Islet precursor cell (in vitro differentiated cells): Measurements from ENCODE around the gene RNU6-9.
"Not testable (repeated sequence)": the region's sequence is repeated elsewhere in the genome, so short reads cannot be mapped to it uniquely, and the experiment has no call there.

Experiments
- DNase-seq: peaks from one replicate; pipeline ENCODE4 v3.0.0-alpha.2; 2018

Gene RNU6-9

DNA sequence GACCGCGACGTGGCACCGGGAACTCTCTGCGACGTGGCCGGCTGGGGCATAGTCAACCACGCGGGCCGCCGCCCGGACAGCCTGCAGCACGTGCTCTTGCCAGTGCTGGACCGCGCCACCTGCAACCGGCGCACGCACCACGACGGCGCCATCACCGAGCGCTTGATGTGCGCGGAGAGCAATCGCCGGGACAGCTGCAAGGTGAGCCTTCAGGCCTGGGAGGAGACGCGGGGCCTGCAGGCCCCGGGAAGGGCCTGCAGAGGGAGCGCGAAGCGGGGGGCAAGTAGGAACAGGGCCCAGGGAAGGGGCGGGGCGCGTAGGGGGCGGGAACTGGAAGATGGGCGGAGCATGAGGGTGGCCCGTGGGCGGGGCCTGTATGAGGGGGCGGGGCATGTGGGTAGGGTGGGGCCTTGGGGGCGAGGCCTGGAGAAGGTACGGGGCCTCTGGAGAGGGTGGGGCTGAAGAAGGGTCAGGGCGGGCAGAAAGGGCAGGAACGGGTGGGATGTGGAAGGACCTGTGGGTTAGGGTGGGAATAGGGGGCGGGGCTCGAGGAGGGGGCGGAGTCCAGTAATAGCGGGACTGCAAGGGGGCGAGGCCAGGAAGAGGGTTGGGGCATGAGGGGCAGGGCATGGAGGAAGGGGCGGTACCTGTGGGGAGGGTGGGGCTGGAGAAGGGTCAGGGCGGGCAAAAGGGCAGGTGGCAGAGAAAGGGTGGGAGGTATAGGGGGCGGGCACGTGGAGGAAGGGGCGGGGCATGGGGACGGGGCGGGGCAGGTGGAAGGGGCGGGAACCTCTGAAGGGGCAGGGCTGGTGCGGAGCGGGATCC, 31.3 kb upstream of the RNU6-9 start:
- peak; percentile 84 for DNase-seq

GRCh38 chr19:862581-863314, 30.5 kb upstream of the RNU6-9 start:
- DNase-seq, result peak; percentile 71

- no peak for DNase-seq
Measured at GRCh38 chr19:863315-863620, 30.0 kb upstream of the RNU6-9 start.

- DNase-seq, result no peak
Measured at GRCh38 chr19:866769-867300, 26.4 kb upstream of the RNU6-9 start.

GRCh38 chr19:867301-867793, 25.9 kb upstream of the RNU6-9 start:
- DNase-seq, result no peak

DNA sequence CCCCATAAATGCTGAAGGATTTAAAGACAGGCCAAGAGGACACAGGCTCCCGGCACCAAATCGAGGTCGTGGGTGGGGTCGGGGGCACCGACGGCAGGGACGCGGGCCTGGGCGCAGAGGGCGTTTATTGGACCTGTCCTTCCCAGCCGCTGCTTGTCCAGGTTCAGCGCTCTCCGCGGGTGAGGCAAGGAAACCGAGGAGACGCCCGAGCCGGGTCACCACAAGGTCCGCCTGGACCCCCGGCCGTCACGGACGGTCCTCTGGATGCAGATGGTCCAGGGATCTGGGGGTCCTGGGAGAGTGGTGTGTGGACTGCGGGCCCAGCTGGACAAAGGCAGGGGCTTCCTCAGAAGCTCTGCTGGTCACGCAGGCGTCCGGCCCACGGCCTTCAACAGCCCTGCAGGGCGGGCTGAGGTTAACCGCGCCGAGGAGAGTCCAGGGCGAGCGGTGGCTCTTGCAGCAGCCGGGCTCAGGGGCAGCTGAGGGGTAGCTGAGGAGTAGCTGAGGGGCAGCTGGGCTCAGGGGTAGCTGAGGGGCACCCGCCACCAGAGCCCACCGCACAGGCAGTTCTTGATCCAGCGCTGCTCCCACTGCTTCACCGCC, 25.3 kb upstream of the RNU6-9 start:
- no peak for DNase-seq

DNA sequence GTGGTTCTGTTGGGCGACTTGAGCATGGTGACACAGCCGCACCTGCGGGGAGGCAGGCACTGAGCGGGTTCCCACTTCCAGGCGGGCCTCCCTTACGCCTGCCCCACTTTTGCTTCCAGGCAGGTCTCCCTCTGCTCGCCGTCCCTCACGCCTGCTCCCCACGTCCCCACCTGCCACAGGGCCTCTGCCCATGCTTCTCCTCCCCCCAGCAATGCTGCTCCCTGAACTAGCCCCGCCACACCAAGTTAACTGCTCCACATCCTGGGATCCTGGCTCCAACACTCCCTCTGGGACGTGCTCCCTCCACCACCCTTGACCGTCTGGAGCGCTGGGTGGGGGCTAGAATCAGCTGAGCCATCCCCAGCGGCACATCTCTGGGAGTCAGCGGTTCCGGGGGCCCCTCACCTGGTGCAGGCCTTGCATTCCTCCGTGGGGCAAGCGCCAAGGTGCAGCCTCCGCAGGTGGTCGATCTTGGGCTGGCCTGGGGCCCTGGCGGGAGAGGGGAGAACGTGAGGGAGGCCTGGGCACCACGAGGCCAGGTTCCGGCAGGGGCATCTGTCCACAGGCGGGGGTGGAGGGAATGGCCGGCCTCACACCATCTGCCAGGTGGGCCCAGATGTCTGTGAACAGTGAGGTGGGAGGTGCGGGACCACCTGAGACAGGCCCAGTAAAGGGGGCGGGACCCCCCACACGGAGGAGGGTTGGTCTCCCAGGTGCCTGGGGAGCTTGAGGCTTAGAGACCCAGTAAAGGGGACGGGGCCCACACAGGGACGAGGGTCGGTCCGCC, 24.6 kb upstream of the RNU6-9 start:
- no peak for DNase-seq

GRCh38 chr19:869245-870177, 23.8 kb upstream of the RNU6-9 start:
- DNase-seq, result peak; percentile 82

GRCh38 chr19:870314-870713, 23.0 kb upstream of the RNU6-9 start:
- DNase-seq, result no peak

- DNase-seq, result no peak
Measured at GRCh38 chr19:870963-871401, 22.3 kb upstream of the RNU6-9 start.

- peak; percentile 73 for DNase-seq
Measured at GRCh38 chr19:871446-872265, 21.6 kb upstream of the RNU6-9 start.

- DNase-seq, result peak; percentile 86
Measured at GRCh38 chr19:872266-872951, 20.9 kb upstream of the RNU6-9 start.

DNA sequence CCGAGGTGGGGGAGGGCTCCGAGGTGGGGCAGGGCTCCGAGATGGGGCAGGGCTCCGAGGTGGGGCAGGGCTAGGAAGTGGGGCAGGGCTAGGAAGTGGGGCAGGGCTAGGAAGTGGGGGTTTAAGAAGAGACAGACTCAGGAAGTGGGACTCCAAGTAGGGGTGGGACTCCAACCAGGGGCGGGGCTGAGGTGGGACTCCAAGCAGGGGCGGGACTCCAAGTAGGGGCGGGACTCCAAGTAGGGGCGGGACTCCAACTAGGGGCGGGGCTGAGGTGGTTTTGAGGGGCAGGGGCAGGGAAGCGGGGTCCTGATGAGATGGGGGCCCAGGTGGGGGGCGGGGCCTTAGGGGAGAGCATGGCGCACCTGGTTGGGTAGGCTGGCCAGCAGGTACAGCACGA, 20.2 kb upstream of the RNU6-9 start:
- DNase-seq, result no peak

DNA sequence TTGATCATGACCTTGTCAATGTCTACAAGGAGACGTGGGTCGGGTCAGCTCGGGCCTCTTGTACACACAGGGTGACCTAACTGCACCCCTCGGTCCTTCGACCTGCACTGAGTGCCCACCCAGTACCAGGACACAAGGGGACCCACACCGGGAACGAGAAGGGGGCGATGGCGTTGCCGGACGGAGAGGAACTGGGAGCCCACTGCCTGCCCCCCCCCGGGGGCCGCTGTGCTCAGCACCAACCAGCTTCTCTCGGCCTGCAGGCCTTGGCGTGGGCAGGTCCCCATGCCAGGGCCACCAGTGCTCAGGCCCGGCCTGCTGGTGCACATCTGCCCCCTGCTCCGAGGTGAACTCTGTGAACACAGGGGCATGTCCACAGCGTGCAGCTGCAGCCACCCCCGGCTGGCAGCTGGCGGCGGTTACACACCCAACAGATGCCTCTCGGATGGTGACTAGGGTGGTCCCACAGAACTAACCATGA, 19.7 kb upstream of the RNU6-9 start:
- no peak for DNase-seq

GRCh38 chr19:875265-875879, 17.9 kb upstream of the RNU6-9 start:
- no peak for DNase-seq

GRCh38 chr19:876089-876488, 17.2 kb upstream of the RNU6-9 start:
- DNase-seq, result no peak

GRCh38 chr19:876780-877314, 16.4 kb upstream of the RNU6-9 start:
- no peak for DNase-seq

- DNase-seq, result not testable (repeated sequence)
Measured at GRCh38 chr19:877992-878660, 15.2 kb upstream of the RNU6-9 start.
